Measurements from ENCODE around the gene PFDN1. TPM values are rescaled to one million over a fixed set of nuclear protein-coding genes. Genes with fewer than 3 reads are reported as not detected.
A peak's percentile ranks its signal among the peaks of the same experiment; 100 is the strongest.

The PFDN1 gene
- total RNA-seq, 1 experiment from 2014 or later, result 54.4 TPM

GRCh38 chr5:140248414-140248813 lies 54.5 kb downstream of the PFDN1 start:
- no TSS peak for BruUV-seq (replicated peaks)
- peaks cover 26% of the 10 kb centered on the region for H3K4me1 ChIP-seq (ENCODE audit: control insufficient read depth, insufficient read depth, low read length)
- ATAC-seq (no peak), DNase-seq (ENCODE audit: low read depth, low spot score) (no peak)
- no peak overlapping the region for H3K27ac ChIP-seq (ENCODE audit: low read length)
- CTCF ChIA-PET, result interaction anchor here (1.4 kb wide), 1 partner anchor 9 kb away, joined by 4 read pairs; no protein-coding TSS in a partner anchor
- no peaks in the 10 kb centered on the region for H3K36me3 ChIP-seq (ENCODE audit: control insufficient read depth, insufficient read depth, low read length)
- in situ Hi-C loops (cut with HindIII; ENCODE audit: low pct_unique_long_range_greater_than_20kb, low sequenced_read_pairs), result no loop called here
- H3K4me3 ChIP-seq (ENCODE audit: low read depth in 2 of 2, low read length in 2 of 2), result no peak overlapping the region
- no peaks in the 10 kb centered on the region for H3K27me3 ChIP-seq (ENCODE audit: control insufficient read depth, insufficient read depth, low read length)
- POLR2A ChIA-PET, result no interaction called here
- intact Hi-C loops (cut with micrococcal nuclease; ENCODE audit: unreplicated experiment), result no loop called here
- H3K9me3 ChIP-seq (ENCODE audit: control insufficient read depth, insufficient read depth, low read depth, low read length), result no peaks in the 10 kb centered on the region
- TF ChIP-seq TCF7L2 (IDR thresholded peaks at IDR 0.05; ENCODE audit: low read depth, low read length), result no peak
- TF ChIP-seq CTCF (IDR thresholded peaks at IDR 0.05), result no peak
- TF ChIP-seq SIN3A (IDR thresholded peaks at IDR 0.05; ENCODE audit: borderline replicate concordance, insufficient read depth, low read depth, low read length), result no peak
- TF ChIP-seq REST (IDR thresholded peaks at IDR 0.05; ENCODE audit: insufficient read depth in 1 of 2, low read depth in 2 of 2, low read length in 1 of 2), result no peak
- TF ChIP-seq POLR2AphosphoS5 (IDR thresholded peaks at IDR 0.05; ENCODE audit: low read depth, low read length), result no peak

GRCh38 chr5:140246378-140247122 lies 56.4 kb downstream of the PFDN1 start:
- in situ Hi-C loops (cut with HindIII; ENCODE audit: low pct_unique_long_range_greater_than_20kb, low sequenced_read_pairs) (no loop called here), intact Hi-C loops (cut with micrococcal nuclease; ENCODE audit: unreplicated experiment) (loop anchor here (2.0 kb wide), 1 partner anchor 104 kb away; no protein-coding TSS in a partner anchor)
- Histone ChIP-seq H3K4me3 (ENCODE audit: low read depth in 2 of 2, low read length in 2 of 2) (no peak overlapping the region), H3K9me3 (ENCODE audit: control insufficient read depth, insufficient read depth, low read depth, low read length) (no peaks in the 10 kb centered on the region), H3K27ac (ENCODE audit: low read length) (no peak overlapping the region), H3K27me3 (ENCODE audit: control insufficient read depth, insufficient read depth, low read length) (no peaks in the 10 kb centered on the region), H3K36me3 (ENCODE audit: control insufficient read depth, insufficient read depth, low read length) (no peaks in the 10 kb centered on the region), H3K4me1 (ENCODE audit: control insufficient read depth, insufficient read depth, low read length) (peaks cover 23% of the 10 kb centered on the region)
- no peak for DNase-seq (ENCODE audit: low read depth, low spot score)
- CTCF ChIA-PET, result interaction anchor here (0.5 to 4.8 kb wide), 4 partner anchors 14 to 1846 kb away, joined by 3 to 79 read pairs (median 4); partner anchors contain the start of gene HBEGF
- POLR2A ChIA-PET, result interaction anchor here (0.9 kb wide), 1 partner anchor 82 kb away, joined by 3 read pairs; no protein-coding TSS in a partner anchor
- TF ChIP-seq SIN3A (IDR thresholded peaks at IDR 0.05; ENCODE audit: borderline replicate concordance, insufficient read depth, low read depth, low read length), result no peak
- no peak for TF ChIP-seq CTCF (IDR thresholded peaks at IDR 0.05)
- TF ChIP-seq POLR2AphosphoS5 (IDR thresholded peaks at IDR 0.05; ENCODE audit: low read depth, low read length), result no peak
- no peak for TF ChIP-seq REST (IDR thresholded peaks at IDR 0.05; ENCODE audit: insufficient read depth in 1 of 2, low read depth in 2 of 2, low read length in 1 of 2)
- no peak for TF ChIP-seq TCF7L2 (IDR thresholded peaks at IDR 0.05; ENCODE audit: low read depth, low read length)
- ATAC-seq, result peak; percentile 60
- no TSS peak for BruUV-seq (replicated peaks)
